Right ventricle myocardium superior (tissue), 1 donor: ENCODE data around the gene STEAP2. TPM values are rescaled to one million over a fixed set of nuclear protein-coding genes. Genes with fewer than 3 reads are reported as not detected.
A peak's percentile ranks its signal among the peaks of the same experiment; 100 is the strongest.
"Not testable (repeated sequence)": the region's sequence is repeated elsewhere in the genome, so short reads cannot be mapped to it uniquely, and the experiment has no call there.

Experiments
- ATAC-seq: fragments of 200-7000 bp; cut with Tn5 transposase; one replicate; pipeline ENCODE4 v1.9.1; 2020; ENCODE audit warnings: mild to moderate bottlenecking; ENCODE audit not compliant: poor library complexity
- DNase-seq: peaks from one replicate; pipeline ENCODE4 v3.0.0-alpha.2; 2020
- intact Hi-C: fragments of 100-400 bp; cut with DNase I; formaldehyde crosslinking; loops from one replicate; pipeline ENCODE4 v1.11.2; 2022
- long read RNA-seq: library from polyadenylated mRNA; unstranded; transcript quantifications from one replicate; pipeline ENCODE4 v2.0.0, GENCODE V29; 2021
- total RNA-seq: library from RNA; stranded (reverse); fragmentation: NEBNext Ultra II Directional; extraction: Animal tissue kit (Norgen Biotek cat#: 25700); gene quantifications from one replicate; pipeline ENCODE4 v1.2.1, GENCODE V29; 2021
- donor health status: DM: no; HTN: yes; CAD: no; lungs with severe emphysema.

STEAP2 gene
- 10.5 TPM for total RNA-seq
- long read RNA-seq, full-length matches to known transcripts = 1 of 4 reads
- long read RNA-seq, partial matches to known transcripts = 0 of 4 reads
- long read RNA-seq, other reads (novel, unspliced or antisense) = 3 of 4 reads

DNA sequence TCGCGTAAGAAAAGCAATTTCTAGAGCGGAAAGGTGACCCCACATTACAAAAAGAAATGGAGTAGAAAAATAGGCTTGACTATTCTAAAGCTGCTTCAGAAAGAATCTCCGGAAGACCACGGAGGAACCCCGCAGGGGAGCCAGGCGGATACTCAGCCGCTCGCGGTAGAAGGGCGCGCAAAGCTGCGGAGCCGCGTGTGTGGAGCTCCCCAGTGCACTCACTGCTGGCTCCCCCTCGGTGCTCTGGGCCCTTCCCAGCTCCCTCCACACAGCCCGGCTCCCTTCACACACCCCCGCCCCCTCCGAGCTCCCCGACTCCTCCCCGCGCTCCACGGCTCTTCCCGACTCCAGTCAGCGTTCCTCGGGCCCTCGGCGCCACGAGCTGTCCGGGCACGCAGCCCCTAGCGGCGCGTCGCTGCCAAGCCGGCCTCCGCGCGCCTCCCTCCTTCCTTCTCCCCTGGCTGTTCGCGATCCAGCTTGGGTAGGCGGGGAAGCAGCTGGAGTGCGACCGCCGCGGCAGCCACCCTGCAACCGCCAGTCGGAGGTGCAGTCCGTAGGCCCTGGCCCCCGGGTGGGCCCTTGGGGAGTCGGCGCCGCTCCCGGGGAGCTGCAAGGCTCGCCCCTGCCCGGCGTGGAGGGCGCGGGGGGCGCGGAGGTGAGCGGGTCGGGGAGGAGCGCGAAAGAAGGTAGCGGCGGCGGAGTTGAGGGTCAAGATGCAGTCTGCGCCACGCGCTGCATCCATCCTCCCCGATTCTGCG lies at the start of gene STEAP2:
STEAP2 (plus strand) TSS at position 350 of the 758 bp plus-strand sequence. CDS start 13,343 bp downstream, outside the sequence.
- peak; percentile 99 for ATAC-seq

DNA sequence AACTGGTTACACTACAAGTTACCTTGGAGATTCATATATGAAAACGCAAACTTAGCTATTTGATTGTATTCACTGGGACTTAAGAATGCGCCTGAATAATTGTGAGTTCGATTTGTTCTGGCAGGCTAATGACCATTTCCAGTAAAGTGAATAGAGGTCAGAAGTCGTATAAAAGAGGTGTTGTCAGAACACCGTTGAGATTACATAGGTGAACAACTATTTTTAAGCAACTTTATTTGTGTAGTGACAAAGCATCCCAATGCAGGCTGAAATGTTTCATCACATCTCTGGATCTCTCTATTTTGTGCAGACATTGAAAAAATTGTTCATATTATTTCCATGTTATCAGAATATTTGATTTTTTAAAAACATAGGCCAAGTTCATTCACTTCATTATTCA lies 48.0 kb upstream of the STEAP2 start:
- ATAC-seq = no peak
- intact Hi-C loops = no loop called here
- DNase-seq = no peak

More for the DNA sequence above, at the start of gene STEAP2:
- intact Hi-C loops = no loop called here
- DNase-seq = peak; percentile 93

DNA sequence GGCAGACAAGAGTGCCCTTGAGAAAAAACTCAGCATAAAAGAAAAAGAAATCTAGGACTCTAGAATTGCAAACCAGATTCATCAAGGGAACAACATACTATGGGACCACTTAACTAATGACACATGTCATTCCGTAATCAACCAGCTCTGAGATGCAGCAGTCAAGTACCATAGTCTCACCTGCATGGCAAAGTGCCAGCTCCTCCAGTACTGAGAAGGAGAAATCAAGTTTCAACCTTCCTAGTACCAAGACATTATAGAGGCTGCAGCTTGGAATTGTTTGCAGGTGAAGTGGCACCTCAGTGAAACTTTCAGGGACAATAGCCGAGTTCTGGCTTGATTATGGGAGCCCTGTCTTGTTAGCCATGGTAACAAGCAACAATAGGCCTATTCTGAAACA lies 45.8 kb upstream of the STEAP2 start:
- intact Hi-C loops = no loop called here
- ATAC-seq (no peak), DNase-seq (no peak)

DNA sequence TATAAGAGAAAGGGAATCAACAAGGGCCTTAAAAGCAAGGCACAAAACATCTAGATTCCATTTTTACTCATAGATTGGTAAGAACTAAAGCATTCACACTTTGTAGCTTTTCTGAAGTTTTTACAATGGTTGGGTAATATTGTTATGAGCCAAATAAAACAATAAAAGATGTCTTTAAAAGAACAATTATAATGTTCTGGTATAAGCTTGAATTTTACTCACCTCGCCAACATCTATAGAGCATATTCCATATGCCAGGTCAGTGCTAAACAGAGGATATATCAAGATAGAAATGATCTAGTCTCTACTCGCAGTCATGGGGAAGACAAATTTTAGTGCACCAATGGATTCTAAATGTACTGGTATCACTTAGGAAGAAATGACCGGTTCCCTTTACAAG lies 45.4 kb upstream of the STEAP2 start:
- ATAC-seq (no peak), DNase-seq (no peak)
- intact Hi-C loops = no loop called here

- ATAC-seq = no peak
- DNase-seq = no peak
- intact Hi-C loops = no loop called here
These were observed 44.2 kb upstream of the STEAP2 start for GRCh38 chr7:90167361-90167760.

- intact Hi-C loops = no loop called here
- ATAC-seq (no peak), DNase-seq (no peak)
These were observed 41.6 kb upstream of the STEAP2 start for GRCh38 chr7:90169891-90170290.

DNA sequence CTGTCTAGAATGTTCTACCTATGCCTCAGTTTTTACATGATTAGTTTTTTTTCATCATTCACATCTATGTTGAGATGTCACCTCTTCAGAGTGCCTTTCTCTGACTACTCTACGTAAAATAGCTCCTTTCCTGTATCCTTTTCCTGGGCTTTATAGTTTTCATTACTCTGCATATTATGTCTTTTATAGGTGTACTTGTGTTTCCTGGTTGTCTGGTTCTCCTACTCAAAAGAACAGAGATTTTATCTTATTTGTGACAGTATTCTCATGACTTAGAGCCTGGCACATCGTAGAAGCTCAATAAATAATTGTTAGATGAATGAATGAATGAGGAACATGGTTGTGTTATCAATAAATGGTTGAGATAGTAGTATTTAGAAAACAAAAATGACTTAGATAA lies 39.4 kb upstream of the STEAP2 start:
- no peak for ATAC-seq
- intact Hi-C loops = no loop called here

GRCh38 chr7:90172624-90173023 lies 38.9 kb upstream of the STEAP2 start:
- no peak for DNase-seq
- intact Hi-C loops = no loop called here
- ATAC-seq = no peak

More for the DNA sequence above, 39.4 kb upstream of the STEAP2 start:
- DNase-seq = no peak

- ATAC-seq (no peak), DNase-seq (no peak)
- intact Hi-C loops = no loop called here
These were observed 38.3 kb upstream of the STEAP2 start for GRCh38 chr7:90173127-90173844.

- intact Hi-C loops = no loop called here
- DNase-seq (no peak), ATAC-seq (no peak)
These were observed 35.9 kb upstream of the STEAP2 start for GRCh38 chr7:90175667-90176066.

- intact Hi-C loops = no loop called here
- ATAC-seq (no peak), DNase-seq (no peak)
These were observed 35.3 kb upstream of the STEAP2 start for GRCh38 chr7:90176195-90176594.

GRCh38 chr7:90178166-90178565 lies 33.4 kb upstream of the STEAP2 start:
- ATAC-seq (no peak), DNase-seq (no peak)
- intact Hi-C loops = no loop called here

GRCh38 chr7:90178679-90179278 lies 32.8 kb upstream of the STEAP2 start:
- DNase-seq (no peak), ATAC-seq (no peak)
- intact Hi-C loops = no loop called here

DNA sequence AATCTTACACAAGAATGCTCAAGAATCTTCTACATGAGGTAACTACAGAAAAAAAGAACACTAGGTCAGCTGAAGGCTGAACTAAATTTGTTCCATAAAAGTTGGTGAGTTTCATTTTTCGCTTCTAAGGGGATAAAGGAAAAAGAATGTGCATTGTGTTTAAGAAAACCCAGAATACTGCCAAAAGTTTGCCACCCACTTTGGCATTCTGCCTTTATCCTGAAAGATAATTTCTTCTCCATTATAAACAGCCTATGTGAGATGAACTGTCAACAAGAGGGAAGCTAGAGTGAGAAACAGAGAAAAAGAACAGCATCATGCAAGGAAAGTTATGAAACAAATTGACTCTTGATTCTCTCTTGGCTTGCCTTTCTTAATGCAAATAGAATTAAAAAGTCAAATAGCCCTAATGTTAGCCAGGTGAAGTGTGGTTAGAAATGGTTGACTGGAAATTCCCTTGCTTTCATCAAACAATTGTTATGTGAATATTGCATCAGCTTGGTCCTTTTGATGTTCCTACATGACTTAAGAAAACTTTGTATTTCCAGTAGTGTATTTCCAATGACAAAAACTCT lies 31.4 kb upstream of the STEAP2 start:
- ATAC-seq (no peak), DNase-seq (no peak)
- intact Hi-C loops = no loop called here

DNA sequence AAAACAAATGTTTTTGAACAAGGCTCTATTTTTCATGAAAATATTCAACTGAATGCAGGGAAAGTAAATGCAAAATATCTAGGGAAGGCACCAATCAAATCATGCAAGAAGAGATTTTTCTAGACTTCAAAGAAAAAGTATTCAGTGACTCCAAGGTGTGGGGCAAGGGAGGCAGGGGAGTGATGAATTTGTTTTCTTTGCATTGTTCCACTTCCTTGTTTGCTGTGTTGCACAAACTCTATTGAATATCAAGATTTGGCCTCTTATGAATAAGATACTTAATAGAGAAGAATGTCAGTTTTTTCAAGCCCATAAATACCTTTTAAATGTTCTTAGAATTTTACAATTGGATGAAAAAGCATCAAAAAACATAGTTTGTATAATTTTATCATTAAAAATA lies 30.9 kb upstream of the STEAP2 start:
- intact Hi-C loops = no loop called here
- ATAC-seq (no peak), DNase-seq (no peak)

- intact Hi-C loops = no loop called here
- DNase-seq = no peak
- no peak for ATAC-seq
These were observed 30.1 kb upstream of the STEAP2 start for GRCh38 chr7:90181485-90181884.

DNA sequence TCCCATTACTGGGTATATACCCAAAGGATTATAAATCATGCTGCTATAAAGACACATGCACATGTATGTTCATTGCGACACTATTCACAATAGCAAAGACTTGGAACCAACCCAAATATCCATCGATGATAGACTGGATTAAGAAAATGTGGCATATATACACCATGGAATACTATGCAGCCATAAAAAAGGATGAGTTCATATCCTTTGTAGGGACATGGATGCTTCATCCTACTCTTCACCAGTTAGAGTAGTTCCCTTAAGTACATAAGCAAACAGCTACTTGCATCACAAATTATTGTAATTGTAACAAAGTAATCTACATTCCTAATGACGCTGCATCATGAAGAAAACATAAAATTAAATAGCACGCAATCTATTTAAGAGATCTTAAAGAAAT lies 25.2 kb upstream of the STEAP2 start:
- intact Hi-C loops, DNase-seq, ATAC-seq: not testable (repeated sequence)

GRCh38 chr7:90187507-90188050 lies 24.0 kb upstream of the STEAP2 start:
- intact Hi-C loops = no loop called here
- no peak for ATAC-seq
- DNase-seq = no peak

DNA sequence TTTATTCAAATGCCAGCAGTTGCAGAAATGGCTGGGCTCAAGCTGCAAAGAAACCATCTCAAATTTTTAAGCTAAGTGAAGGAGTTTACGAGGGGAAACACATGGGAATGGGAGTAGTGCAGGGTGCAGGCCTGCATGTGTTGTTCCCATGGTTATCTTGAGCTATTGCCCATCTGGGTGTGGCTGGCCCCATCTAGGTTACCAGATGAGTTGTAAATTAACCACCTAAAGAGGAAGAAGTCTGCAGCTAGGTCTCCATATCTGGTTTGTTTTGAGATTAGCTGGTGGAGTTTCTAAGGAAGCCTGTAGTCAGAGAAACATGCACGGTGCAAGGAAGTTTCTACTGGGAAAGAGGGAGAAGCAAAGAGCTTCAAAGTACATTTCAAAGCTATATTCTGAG lies 23.3 kb upstream of the STEAP2 start:
- intact Hi-C loops = no loop called here
- ATAC-seq (no peak), DNase-seq (no peak)
